Ovary (tissue), 9 donors: ENCODE results near the gene ISG20. TPM values are rescaled to one million over a fixed set of nuclear protein-coding genes. Genes with fewer than 3 reads are reported as not detected.

Experiments
- DNase-seq, 5 donors: peaks; one replicate each; pipeline ENCODE4 v3.0.0-alpha.2; 2019 to 2020
- H3K27ac ChIP-seq, 2 donors: fragments of 200-600 bp; one replicate each; pipeline versions ENCODE4 v1.5.1 to v1.8.0; 2019 to 2022
- H3K27me3 ChIP-seq: fragments of 200-600 bp; one replicate; pipeline ENCODE4 v1.8.0; 2022
- H3K36me3 ChIP-seq: fragments of 200-600 bp; sonication (generic); one replicate; pipeline ENCODE4 v1.5.1; 2019
- H3K4me1 ChIP-seq: one replicate; pipeline ENCODE4 v1.8.1; 2013; ENCODE audit warnings: mild to moderate bottlenecking, moderate library complexity; ENCODE audit not compliant: insufficient read depth
- H3K4me3 ChIP-seq: fragments of 200-600 bp; sonication (generic); one replicate; pipeline ENCODE4 v1.5.1; 2017
- H3K9me3 ChIP-seq, 2 donors: fragments of 200-600 bp in 1 of 2; sonication (generic) in 1 of 2; one replicate each; pipeline versions ENCODE4 v1.5.1 to v1.8.1; 2013 to 2019; ENCODE audit warnings: mild to moderate bottlenecking in 1 of 2, moderate library complexity in 1 of 2
- EP300 ChIP-seq: sonication (generic); formaldehyde crosslinking; IDR thresholded peaks from one replicate; pipeline ENCODE4 v1.6.1; 2017; ENCODE audit warnings: antibody characterized with exemption
- POLR2A ChIP-seq: fragments of 450-650 bp; IDR thresholded peaks from one replicate; pipeline ENCODE4 v1.6.1; 2017; ENCODE audit warnings: antibody characterized with exemption, mild to moderate bottlenecking, moderate library complexity
- WGBS, 3 donors: extraction: QIAGEN DNeasy Blood & Tissue Kit in 1 of 3; methylation state at CpG; one replicate each; pipeline versions ENCODE4 v1.1.5 to v1.1.7; 2013 to 2017; 5-methylcytosine and 5-hydroxymethylcytosine counted together
- intact Hi-C, 4 donors: fragments of 100-400 bp; cut with DNase I; formaldehyde crosslinking; loops; one replicate each; pipeline versions ENCODE4 v1.11.0 to v1.15.1; 2022 to 2023
- polyA plus RNA-seq, 2 donors: library from polyadenylated mRNA; stranded (reverse); fragments of 200-250 nt in 1 of 2; fragments of 350-450 nt in 1 of 2; fragmentation: Illumina TruSeq in 1 of 2; extraction: RNeasy Lipid Tissue Mini Kit (QIAGEN cat#74804) in 1 of 2; gene quantifications; one replicate each; pipeline ENCODE4 v1.2.3, GENCODE V29; 2013 to 2014
- total RNA-seq, 7 donors: library from RNA; depleted of rRNA in 2 of 7; stranded (reverse); fragments of >200 nt in 2 of 7; fragmentation: NEBNext Ultra II Directional in 3 of 7; extraction: Animal tissue kit (Norgen Biotek cat#: 25700) in 3 of 7; gene quantifications; one replicate each; pipeline versions ENCODE4 v1.1.0 to v1.2.4, GENCODE V29; 2016 to 2023
- TF ChIP-seq, protein P1 (sequence below), 3 donors: fragments of 450-650 bp in 2 of 3; fragments of 200-600 bp in 1 of 3; IDR thresholded peaks; one replicate each; pipeline versions ENCODE4 v1.5.1 to v1.8.0; 2016 to 2022; ENCODE audit warnings: antibody characterized with exemption in 3 of 3, mild to moderate bottlenecking in 1 of 3
- donor health status: DM: no; HTN: no; CAD: no; lungs with moderate emphysema.
- donor health status: DM: no; HTN: no; CAD: no.
- donor health status: Bipolar disorder and iron deficiency.
- donor health status: DM: yes; HTN: yes; CAD: no.
- donor health status: DM: no; HTN: no; CAD: no.
- donor health status: DM: yes; HTN: yes; CAD: no.

Gene ISG20
- total and polyA plus RNA-seq, 9 donors, result 0.88 to 58.6 (median 14.5) TPM

GRCh38 chr15:88613074-88613944 is 25.5 kb upstream of the ISG20 start:
- H3K4me3 ChIP-seq, result no peak overlapping the region
- intact Hi-C loops, result loop anchor here in 1 of 4 donors (10.0 kb wide), 1 partner anchor 129 kb away; no protein-coding TSS in a partner anchor
- 49 to 53% (median 49%) methylated on average over 7 of the region's 7 CpGs for whole genome bisulfite sequencing, 3 donors
- DNase-seq, result no peak
- TF ChIP-seq, protein P1, sequence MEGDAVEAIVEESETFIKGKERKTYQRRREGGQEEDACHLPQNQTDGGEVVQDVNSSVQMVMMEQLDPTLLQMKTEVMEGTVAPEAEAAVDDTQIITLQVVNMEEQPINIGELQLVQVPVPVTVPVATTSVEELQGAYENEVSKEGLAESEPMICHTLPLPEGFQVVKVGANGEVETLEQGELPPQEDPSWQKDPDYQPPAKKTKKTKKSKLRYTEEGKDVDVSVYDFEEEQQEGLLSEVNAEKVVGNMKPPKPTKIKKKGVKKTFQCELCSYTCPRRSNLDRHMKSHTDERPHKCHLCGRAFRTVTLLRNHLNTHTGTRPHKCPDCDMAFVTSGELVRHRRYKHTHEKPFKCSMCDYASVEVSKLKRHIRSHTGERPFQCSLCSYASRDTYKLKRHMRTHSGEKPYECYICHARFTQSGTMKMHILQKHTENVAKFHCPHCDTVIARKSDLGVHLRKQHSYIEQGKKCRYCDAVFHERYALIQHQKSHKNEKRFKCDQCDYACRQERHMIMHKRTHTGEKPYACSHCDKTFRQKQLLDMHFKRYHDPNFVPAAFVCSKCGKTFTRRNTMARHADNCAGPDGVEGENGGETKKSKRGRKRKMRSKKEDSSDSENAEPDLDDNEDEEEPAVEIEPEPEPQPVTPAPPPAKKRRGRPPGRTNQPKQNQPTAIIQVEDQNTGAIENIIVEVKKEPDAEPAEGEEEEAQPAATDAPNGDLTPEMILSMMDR (IDR thresholded peaks at IDR 0.05), result no peak
- TF ChIP-seq EP300, result no peak
- TF ChIP-seq POLR2A, result no peak
- no peaks in the 10 kb centered on the region for H3K4me1 ChIP-seq
- no peaks in the 10 kb centered on the region for H3K27me3 ChIP-seq
- no peaks in the 10 kb centered on the region for H3K36me3 ChIP-seq
- no peak overlapping the region for H3K27ac ChIP-seq
- no peaks in the 10 kb centered on the region for H3K9me3 ChIP-seq

DNA sequence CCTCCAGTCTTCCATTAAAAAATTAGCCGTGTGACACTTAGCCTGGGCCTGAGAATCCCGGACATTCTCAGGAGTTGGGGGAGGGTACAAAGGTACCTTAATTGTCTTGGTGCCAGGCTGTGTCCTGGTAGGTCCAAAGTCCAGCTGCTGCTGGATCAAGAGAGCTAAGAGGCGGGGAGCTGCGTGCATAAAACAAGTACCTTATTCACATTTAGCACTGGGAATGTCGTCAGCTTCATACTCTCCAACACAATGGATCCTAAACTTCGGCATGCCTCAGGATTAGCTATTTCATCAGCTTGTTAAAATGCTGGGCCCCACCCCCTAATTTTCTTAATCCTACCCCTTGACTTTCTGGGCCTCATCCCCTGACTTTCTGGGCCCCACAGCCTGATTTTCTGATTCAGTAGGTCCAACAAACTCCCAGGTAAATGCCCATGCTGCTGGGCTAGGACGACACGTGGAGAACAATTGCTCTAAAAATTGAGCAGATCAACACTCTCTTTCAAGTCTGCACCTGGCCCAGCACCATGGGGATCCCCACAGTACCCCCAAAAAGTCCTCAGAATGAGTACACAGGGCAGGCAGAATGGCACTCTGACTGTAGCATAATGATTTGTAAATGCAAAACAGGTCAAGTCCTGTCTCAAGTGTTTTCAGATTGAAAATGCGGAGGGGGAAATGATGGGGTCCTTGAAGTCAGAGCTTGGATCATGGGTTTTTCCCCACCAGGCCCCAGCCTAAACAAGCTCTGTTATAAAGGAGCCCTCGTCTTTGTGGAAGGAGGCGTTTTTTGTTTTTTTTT is 23.3 kb upstream of the ISG20 start:
- H3K4me3 ChIP-seq, result no peak overlapping the region
- no peaks in the 10 kb centered on the region for H3K9me3 ChIP-seq
- no peaks in the 10 kb centered on the region for H3K27me3 ChIP-seq
- TF ChIP-seq, protein P1 (IDR thresholded peaks at IDR 0.05), result no peak
- no peak for TF ChIP-seq EP300
- TF ChIP-seq POLR2A, result no peak
- no peaks in the 10 kb centered on the region for H3K4me1 ChIP-seq
- H3K36me3 ChIP-seq, result no peaks in the 10 kb centered on the region
- 77 to 78% (median 78%) methylated on average over 11 of the region's 11 CpGs for WGBS, 3 donors
- DNase-seq, result no peak
- intact Hi-C loops, result loop anchor here in 1 of 4 donors (10.0 kb wide), 1 partner anchor 131 kb away; no protein-coding TSS in a partner anchor
- no peak overlapping the region for H3K27ac ChIP-seq

DNA sequence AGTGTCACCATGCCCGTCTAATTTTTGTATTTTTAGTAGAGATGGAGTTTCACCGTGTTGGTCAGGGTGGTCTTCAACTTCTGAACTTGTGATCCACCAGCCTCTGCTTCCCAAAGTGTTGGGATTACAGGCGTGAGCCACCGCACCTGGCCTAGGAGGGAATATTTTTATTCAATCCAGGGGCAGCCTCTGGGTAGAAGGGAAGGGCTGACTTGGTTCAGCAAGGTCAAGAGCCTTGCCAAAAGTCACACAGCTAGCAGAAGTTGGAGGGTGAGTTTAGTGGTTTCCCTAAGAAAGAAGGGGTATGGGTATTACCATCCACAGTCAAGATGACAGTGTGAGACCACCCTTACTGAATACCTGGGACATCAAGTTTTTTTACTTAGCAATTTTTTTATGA is 22.6 kb upstream of the ISG20 start:
- Histone ChIP-seq H3K4me1 (no peaks in the 10 kb centered on the region), H3K27ac (no peak overlapping the region), H3K36me3 (no peaks in the 10 kb centered on the region), H3K4me3 (no peak overlapping the region), H3K27me3 (no peaks in the 10 kb centered on the region), H3K9me3 (no peaks in the 10 kb centered on the region)
- DNase-seq, result no peak
- intact Hi-C loops, result loop anchor here in 1 of 4 donors (10.0 kb wide), 1 partner anchor 131 kb away; no protein-coding TSS in a partner anchor
- WGBS, 3 donors, result 81 to 86% (median 82%) methylated on average over 4 of the region's 4 CpGs
- TF ChIP-seq, protein P1 (IDR thresholded peaks at IDR 0.05), result no peak
- TF ChIP-seq EP300 (no peak), POLR2A (no peak)

DNA sequence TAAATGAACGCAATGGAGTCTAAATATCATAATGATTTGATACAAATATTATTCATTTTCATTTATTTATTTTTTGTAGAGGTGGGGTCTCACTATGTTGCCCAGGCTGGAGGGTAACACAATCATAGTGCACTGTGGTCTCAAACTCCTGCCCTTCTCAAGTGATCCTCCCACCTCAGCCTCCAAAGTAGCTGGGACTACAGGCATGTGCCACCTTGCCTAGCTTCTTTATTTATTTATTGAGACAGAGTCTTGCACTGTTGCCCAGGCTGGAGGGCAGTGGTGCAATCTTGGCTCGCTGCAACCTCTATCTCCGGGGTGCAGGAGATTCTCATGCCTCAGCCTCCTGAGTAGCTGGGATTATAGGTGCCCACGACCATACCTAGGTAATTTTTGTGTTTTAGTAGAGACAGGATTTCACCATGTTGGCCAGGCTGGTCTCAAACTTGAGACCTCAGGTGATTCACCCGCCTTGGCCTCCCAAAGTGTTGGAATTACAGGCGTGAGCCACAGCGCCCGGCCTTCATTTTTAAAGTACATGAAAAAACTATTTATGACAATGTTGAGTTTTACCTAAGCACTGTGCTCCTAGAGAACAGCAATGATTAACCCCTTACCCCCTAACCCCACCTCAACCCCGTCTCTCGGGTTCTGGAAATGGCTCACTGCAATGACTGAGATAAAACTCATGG is 21.6 kb upstream of the ISG20 start:
- intact Hi-C loops, result loop anchor here in 1 of 4 donors (10.0 kb wide), 1 partner anchor 132 kb away; no protein-coding TSS in a partner anchor
- no peak for DNase-seq

More for the DNA sequence above, 21.6 kb upstream of the ISG20 start:
- Histone ChIP-seq H3K9me3 (no peaks in the 10 kb centered on the region), H3K27ac (no peak overlapping the region), H3K27me3 (no peaks in the 10 kb centered on the region), H3K4me1 (no peaks in the 10 kb centered on the region), H3K4me3 (no peak overlapping the region), H3K36me3 (no peaks in the 10 kb centered on the region)
- TF ChIP-seq POLR2A (no peak), EP300 (no peak)
- TF ChIP-seq, protein P1 (IDR thresholded peaks at IDR 0.05), result no peak
- WGBS, 3 donors, result 90 to 92% (median 90%) methylated on average over 10 of the region's 10 CpGs
